Measurements from ENCODE around the gene CADPS.

The CADPS gene

DNA sequence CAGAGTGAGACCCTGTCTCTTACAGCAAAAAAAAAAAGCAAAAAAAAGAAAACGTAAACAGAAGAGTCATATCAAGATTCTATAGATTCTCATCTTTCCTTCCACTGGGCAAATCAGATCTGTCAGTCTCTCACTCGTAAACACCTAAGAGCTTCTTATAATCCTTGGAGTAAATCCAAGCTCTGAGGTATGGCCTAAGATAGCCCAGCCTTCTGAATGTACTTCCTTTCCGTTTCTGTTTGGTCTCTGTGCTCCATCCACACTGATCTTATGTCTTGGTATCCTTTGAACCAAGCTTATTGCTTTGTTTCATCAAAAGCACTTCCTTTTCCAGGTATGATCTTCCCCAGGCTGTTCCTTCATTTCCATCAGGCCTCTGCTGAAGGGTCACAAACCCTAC is 137.8 kb downstream of the CADPS start:
- DNase-seq (ENCODE audit: low spot score), result no peak

DNA sequence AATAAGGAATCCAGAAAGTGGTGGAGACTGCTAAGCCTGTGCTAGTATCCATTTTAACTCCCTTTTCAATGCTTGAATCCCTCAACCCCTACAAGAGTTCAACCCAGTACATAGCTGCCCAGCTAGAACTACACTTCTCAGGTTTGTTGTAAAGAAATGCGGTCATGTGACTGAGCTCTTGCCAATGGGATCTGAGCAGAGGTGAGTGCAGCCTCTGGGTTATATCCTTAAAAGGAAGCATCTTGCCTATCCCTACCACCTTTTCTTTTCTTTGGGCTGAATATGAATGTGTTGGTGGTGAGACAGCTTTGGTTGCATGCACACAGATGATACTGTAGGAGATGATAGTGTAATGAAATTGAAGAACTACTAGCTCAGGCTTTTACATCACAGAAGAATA is 139.7 kb downstream of the CADPS start:
- no peak for DNase-seq (ENCODE audit: low spot score)

DNA sequence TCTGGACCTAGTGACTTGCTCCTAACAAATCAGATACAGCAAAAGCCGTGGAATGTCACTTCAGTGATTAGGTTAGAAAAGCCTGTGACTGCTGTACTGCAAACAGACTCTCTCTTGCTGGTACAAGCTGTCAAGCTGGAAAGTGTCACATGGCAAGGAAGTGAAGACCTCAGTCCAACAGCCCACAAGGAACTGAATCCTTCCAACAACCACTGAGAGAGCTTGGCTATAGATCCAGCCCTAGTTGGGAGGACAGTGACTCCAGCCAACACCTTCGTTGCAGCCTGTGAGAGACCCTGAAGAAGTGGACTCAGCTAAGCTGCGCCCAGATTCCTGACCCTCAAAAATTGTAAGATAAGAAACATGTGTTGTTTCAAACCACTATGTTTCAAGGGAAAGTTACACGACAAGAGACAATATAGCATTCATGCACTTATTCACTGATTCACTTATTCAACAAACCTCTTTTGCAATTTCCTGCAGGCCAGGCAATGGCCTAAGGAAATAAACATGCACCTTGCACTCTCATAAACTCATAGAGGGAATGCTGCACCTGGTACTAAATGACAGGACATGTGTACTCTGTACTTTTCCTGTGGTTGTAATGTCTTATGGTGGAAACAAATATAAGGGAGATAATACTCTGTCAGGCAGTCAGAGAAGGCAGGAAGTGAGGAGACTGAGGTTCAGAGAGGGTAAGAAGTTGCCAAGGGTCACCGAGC is 142.9 kb downstream of the CADPS start:
- DNase-seq (ENCODE audit: low spot score), result no peak

DNA sequence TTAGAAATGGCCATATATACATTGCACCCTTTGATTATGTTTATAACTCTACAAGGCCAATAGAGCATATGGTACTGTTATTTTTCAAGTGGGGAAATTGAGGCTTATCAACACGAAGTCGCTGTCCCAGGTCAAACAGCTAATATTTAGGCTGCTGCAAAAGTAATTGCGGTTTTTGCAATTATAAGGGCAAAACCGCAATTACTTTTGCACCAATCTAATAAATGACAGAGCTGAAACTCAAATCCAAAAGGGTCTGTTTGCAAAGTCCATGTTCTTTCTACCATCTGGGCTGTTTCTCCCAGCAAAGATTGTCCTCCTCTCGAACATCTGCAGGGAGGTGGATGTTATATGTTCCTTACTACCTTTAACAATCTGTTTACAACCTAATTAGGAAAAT is 147.2 kb downstream of the CADPS start:
- DNase-seq (ENCODE audit: low spot score), result no peak

DNA sequence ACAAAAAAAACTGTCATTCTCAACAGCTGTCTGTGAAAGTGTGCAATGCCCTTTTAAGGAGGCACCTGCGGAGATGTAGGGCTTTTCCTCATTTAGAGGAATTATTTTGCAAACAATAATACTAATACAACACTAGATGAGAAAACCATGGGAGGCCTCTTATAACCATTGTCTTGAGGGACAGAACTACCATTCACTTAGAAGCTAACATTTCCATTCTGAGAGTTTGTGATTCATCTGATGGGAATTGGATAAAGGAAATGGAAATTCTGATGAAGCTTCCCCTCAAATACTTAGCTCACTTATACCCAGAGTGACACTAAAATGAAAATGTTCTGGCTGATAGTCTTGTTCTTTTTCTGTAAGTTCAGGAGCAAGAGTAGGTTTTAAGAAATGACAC is 147.7 kb downstream of the CADPS start:
- DNase-seq (ENCODE audit: low spot score), result no peak

DNA sequence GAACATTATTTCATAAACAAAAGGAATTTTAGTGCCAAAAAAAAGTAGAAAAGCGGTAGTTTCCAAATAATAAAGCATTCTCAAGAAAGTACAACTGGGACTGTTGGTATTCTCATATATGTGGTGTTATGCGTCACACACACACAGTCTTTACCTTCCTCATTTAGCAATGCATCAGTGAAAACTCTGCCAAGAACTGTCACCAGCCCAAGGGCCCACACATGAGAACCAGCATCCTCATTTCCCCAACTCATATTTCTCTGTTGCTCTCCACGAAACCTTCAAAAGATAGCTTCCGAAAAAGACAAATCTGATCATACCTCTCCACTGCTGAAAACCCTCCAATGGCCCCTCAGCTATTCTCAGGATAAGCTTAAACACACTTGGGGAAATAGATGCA is 150.7 kb downstream of the CADPS start:
- no peak for DNase-seq (ENCODE audit: low spot score)

DNA sequence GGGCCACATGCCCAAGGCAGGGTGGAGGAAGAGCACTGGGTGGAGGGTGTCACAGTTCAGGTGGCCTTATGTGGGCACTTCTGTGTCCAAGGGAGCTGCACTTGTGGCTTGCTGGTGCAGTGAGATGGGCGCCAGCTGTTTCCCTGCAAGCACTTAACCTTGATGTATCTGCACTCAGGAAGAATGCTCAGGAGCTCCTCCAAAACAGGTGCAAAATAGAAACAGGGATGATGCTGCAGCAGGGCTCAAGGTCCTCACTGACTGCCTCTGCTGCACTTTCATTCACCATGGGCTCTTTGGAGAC is 151.3 kb downstream of the CADPS start:
- no peak for DNase-seq (ENCODE audit: low spot score)

DNA sequence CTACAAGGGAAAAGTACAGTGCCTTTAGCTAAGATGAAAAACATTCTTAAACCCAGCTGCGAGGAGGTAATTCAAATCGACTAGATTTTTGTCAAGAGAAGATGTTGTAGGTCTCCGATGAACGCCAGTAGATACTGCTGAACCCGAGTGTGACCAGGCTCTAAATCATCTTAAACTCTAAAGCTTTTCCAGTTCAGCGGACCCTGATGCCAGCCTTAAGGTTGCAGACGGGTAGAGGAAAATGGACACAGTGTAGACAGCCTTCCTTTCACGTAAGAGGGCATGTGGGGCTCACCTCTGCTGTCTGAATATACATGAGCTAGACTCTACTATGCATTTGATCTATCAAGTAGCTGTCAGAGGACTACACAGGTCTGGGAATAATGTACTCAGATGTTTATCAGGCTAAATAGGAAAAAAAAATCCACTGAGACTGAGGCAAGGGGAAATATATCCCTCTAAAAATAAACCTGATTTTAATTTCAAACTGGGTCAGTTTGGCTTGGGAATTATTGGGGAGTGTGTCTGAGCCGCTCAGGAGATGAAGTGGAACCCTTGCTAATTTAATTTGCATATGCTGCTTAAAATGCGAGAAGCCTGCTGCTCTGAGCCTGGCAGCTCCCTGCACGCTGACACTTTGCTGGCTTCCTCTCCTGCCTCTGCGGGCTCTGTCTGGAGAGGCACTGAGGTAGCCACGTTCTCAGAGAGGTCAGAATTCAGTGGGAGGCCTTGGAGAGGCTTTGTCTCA is 151.9 kb downstream of the CADPS start:
- no peak for DNase-seq (ENCODE audit: low spot score)

DNA sequence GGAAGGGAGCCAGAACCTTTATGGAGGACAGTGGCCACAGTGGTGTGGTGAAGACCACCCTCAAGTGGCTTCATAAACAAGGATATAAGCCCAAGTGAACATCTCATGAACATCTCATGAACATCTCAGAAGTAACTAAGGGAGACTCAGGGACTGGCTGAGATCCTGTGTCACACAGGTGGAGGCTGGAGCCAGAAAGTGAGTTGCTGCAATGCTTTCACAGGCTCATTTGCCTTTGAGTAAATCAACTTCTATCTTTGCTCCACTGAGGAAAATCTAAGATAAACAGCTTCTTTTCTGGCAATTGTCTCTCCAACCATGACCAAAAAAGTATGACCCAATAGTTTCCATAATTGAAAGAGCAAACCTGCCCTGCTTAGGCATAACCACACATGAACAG is 152.9 kb downstream of the CADPS start:
- DNase-seq (ENCODE audit: low spot score), result no peak

DNA sequence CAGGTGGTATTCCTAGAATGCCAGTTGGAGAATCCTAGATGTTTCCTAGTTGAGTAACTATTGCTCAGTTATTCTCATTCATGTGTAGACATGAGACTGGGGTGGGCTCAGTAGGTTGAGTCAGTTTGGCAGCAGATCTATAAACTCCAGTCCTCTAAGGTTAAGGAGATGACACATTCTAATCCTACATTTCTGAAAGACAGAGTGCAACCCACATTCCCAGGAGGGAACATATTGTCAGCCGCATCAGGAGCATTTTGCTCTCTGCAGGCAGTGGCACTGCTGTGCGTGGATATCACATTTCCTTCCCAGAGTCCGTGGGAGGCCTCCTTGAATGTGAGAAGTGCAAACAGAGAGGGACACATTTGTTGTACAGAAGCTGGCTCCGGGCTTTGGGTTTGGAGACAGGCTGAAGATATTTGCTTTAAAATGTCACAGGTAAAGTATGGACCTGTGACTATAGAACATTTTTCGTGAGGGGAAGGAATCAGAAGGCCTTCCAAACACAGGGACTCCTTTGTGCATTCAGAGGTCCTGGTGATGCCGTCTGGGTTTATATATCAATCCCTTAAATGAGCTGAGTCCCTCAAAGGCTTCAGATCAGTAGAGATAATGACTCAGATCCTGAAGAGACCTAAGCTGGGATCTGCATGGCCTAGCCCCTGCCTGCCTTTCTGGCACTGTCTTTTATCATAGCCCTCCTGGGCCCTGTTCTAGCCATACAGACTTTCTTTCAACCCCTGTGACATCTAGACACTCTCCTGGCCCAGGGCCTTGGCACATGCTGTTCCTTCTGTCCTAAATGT is 156.5 kb downstream of the CADPS start:
- DNase-seq (ENCODE audit: low spot score), result no peak

DNA sequence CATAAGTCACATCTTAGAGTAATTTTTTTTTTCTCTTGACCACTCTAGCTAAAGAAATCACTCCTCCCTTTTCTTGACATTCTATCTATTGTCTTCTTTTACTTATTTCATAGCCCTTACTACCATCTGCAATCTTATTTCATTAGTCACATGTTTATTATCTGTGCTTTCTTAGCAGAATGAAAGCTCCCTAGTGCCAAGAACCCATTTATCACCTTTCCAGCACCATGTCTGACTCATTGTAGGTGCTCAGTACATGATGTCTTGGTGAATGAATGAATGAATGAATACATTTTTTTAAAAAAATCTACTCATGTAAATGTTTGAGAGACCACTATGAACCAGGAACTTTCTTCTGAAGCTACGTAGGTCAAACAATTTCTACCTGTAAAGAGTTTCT is 157.2 kb downstream of the CADPS start:
- DNase-seq (ENCODE audit: low spot score), result no peak

DNA sequence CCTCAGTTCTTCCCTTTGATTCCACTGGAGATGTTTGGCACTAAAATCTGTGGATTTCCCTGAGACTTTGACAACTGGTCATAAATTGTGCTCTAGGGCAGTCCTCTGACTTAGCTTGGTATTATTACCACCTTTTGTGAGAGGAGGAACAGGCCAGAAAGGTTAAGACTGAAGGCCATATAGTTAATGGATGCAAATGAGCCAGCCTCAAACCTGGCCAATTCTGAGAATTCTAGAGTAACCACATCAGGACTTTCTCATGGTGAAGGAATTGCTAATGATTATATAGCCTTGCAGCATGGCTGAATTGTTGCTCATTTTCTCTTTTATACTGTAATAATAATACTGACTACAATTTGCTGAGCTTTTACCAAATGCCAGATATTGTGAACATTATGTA is 162.5 kb downstream of the CADPS start:
- no peak for DNase-seq (ENCODE audit: low spot score)

DNA sequence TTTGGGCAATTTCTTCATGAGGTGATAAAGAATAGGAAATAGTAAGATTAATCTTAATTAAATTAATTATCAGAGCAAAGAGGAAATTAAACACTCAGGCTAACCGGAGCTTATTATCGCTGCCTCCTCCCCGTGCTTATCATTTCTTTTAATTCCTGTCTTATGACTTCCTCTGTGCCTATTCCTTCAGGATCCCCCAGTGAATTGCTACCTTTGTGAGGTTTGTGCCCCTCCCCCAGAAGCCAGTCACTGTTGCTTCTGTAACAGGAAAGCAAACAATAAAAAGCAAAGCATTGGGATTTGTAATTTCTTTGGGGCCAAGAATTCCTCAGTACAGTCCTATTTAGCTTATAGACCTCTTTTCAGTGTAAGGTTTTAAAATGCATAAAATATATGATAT is 164.5 kb downstream of the CADPS start:
- no peak for DNase-seq (ENCODE audit: low spot score)

DNA sequence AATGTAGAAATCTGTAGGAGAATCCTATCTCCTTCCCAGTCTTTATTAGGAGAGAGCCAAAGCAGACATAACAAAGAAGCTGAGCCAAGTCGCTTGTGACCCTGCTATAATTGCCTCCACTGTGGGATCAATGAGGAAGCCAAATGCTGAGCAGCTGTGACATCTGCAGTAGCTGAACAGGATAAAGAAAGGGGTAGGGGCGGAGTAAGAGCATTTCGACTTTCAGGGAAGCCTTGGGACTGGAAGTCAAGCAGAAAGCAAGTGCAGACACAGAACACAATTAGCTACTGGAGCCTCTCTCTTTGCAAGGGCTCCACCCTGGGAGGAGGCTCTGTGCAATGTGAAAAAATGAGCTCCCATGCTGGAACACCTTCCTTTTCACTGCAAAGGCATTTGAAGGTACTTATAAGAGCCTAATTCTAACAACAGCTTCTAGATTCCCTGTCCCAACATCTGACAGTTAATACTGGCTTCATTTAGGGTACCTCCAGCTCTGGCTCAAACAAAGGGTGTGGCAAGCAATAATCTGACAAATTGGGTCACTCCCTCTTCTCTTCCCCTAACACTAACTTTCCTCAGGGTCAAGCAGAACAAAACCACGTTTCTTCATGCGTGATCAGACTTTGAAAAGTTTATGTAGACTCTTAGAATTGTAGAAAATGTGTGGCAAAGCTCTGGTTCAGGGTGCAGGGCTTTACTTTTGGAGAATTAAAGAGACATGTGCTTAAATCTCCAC is 166.4 kb downstream of the CADPS start:
- no peak for DNase-seq (ENCODE audit: low spot score)

DNA sequence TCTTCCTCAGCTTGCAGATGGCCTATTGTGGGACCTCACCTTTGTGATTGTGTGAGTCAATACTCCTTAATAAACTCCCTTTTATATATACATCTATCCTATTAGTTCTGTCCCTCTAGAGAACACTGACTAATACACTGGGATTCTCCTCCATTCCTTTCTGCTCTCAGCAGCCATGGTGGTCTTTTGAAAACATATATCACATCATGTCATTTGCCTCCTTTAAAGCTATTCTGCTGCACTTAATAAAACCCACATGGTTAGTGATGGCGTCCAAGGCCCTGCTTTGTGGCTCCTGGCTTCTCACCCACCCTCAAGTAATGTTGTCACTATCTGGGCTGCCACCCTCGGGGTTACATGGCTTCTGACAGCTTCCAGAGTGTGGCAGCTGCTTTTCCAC is 169.5 kb downstream of the CADPS start:
- no peak for DNase-seq (ENCODE audit: low spot score)

DNA sequence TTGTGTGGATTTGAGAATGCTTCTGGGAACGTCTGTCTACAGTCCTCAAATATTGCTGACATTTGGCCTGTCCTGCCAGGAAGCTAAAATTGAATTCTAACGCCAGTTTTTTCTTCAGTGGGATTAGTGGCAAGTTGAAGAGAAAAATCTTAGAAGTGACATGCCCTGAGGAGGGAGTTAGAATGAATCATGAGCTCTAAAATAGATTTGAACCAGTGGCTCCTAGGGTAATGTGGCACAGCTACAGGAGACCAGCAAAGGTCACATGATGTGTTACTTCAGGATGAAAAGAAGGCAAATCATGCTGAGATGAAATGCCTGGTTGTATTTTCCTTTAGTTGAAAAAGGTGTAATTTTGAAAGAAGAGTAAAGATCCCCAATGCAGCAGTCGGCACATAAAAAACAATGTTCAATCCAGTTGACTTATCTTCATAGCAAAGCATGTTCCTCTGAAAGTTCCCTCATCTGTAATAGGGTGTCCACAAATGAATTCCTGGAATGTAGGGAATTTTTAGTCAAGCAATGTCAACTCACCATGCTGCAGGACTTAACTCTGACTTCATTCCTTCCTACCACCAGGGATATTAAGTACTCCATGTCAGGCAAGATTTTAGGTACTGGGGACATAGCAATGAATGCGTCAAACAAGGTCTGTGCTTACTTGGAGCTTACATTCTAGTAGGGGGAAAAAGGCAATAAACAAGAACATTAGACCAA is 171.6 kb downstream of the CADPS start:
- no peak for DNase-seq (ENCODE audit: low spot score)

DNA sequence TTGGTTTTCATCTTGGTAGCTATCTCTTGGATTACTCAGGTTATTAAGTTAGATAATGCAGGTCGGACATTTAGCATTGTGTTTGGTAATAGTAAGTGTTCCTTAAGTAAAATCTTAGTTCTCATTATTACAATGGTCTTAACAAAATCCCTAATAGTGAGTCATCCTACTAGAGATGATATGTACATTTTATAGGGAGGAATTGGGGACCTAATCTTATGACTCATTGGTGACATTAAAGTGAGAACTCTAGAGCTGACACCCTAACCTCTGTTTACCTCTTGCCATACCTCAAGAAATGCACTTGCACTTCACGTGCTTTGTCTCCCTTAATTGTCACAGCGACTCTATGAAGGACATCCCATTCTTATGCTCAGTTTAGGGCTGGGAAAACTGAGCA is 174.9 kb downstream of the CADPS start:
- DNase-seq (ENCODE audit: low spot score), result no peak

DNA sequence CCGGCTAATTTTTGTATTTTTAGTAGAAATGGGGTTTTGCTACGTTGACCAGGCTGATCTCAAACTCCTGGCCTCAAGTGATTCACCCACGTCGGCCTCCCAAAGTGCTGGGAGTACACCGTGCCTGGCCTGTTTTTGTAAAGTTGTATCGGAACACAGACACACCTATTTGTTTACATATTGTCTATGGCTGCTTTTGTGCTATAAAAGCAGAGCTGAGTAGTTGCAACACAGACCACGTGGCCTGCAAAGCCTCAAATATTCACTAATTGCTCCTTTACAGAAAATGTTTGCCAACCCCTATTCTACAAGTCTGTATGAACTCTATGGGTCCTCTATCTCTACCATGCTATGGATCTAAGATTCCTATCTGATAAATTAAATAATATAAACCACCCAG is 175.5 kb downstream of the CADPS start:
- DNase-seq (ENCODE audit: low spot score), result no peak

DNA sequence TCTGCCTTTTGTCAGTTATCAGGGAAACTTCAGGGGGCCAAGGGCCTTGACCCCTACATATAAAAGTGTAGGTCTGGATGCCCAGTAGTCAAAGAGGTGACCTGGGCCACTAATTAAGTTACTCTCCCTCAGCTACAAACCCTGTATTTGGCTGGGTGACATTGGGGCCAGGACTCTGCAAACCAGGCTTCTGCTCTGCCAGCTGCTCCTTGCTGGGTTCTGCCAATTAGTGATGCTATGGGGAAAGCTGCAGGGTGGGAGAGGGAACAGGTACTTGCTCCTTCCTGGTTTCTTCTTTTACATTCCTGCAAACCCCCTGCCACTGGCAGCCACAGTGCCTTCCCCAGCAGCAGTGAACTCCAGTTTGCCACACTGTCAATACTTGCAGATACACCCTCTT is 179.2 kb downstream of the CADPS start:
- no peak for DNase-seq (ENCODE audit: low spot score)

DNA sequence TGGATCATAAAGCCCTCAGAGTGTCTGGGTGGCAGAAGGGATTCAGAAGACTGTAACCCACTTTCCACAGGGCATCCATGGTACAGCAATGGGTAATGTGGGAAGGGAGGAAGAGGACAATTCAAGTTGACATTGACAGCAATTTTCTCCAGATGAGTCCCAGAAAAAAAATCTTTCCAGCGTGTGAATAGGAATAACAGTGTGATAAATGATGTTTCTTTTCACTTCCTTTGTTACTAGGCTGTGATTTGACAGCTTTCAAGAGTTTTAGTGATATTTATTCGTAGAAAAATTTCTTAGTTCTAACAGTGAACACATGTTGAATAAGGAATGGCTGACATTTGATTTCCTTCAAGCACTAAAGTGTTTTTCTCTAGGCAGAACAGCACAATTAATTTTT is 186.4 kb downstream of the CADPS start:
- DNase-seq (ENCODE audit: low spot score), result no peak

DNA sequence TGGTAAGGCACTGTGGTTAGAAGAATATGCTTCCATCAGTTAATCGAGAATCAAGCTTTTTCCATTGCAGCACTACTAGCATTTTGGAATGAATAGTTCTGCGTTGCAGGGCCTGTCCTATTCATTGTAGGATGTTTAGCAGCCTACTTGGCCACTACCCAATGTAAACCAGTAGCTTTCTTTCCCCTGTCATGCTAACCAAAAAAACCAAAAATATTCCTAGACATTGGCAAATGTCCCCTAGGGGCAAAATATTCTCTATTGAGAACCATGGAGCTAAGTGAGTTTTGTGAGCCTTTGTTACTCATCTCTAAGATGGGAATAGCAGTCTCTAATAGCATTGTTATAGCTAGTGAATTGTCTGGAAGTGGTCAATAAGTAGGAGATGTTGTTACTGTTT is 187.2 kb downstream of the CADPS start:
- DNase-seq (ENCODE audit: low spot score), result no peak

All from left forelimb (tissue), 1 donor.